DOHH2 (cell line): ENCODE results near the gene TRAF1.

Experiments
- H3F3A ChIP-seq: fragments of 200-600 bp; sonication (generic), shearing (Covaris generic); 2 replicates; pipeline ENCODE4 v1.6.0; 2016; ENCODE audit warnings: antibody characterized with exemption, mild to moderate bottlenecking; ENCODE audit not compliant: control insufficient read depth, insufficient read depth
- H3K27ac ChIP-seq: fragments of 200-600 bp; sonication (generic); 2 replicates; pipeline ENCODE4 v1.5.1; 2014; ENCODE audit warnings: low read depth, mild to moderate bottlenecking, low read length, moderate library complexity
- H3K27me3 ChIP-seq: fragments of 200-600 bp; sonication (generic); 2 replicates; pipeline ENCODE4 v1.6.1; 2014; ENCODE audit warnings: mild to moderate bottlenecking, low read length, mixed read lengths; ENCODE audit not compliant: control insufficient read depth
- H3K36me3 ChIP-seq: fragments of 200-600 bp; sonication (generic); 2 replicates; pipeline ENCODE4 v1.6.1; 2014; ENCODE audit warnings: mild to moderate bottlenecking, low read length, moderate library complexity, mixed read lengths; ENCODE audit not compliant: control insufficient read depth
- H3K4me1 ChIP-seq: fragments of 200-600 bp; sonication (generic); 2 replicates; pipeline ENCODE4 v1.6.1; 2014; ENCODE audit warnings: mild to moderate bottlenecking, low read length, mixed read lengths; ENCODE audit not compliant: control insufficient read depth
- H3K4me2 ChIP-seq: fragments of 200-600 bp; sonication (generic); 2 replicates; pipeline ENCODE4 v1.6.0; 2014; ENCODE audit warnings: mild to moderate bottlenecking, low read length, moderate library complexity
- H3K4me3 ChIP-seq: fragments of 200-600 bp; sonication (generic); 2 replicates; pipeline ENCODE4 v1.5.1; 2014; ENCODE audit warnings: mild to moderate bottlenecking, low read length, mixed read lengths
- H3K79me2 ChIP-seq: fragments of 200-600 bp; sonication (generic); 2 replicates; pipeline ENCODE4 v1.6.1; 2014; ENCODE audit warnings: mild to moderate bottlenecking, low read length, mixed read lengths; ENCODE audit not compliant: control insufficient read depth
- H3K9me2 ChIP-seq: fragments of 200-600 bp; sonication (generic); replicated peaks from 2 replicates; pipeline ENCODE4 v1.6.1; 2014; ENCODE audit warnings: mild to moderate bottlenecking, low read length, mixed read lengths; ENCODE audit not compliant: control insufficient read depth
- H3K9me3 ChIP-seq: fragments of 200-600 bp; sonication (generic); 2 replicates; pipeline ENCODE4 v1.6.1; 2014; ENCODE audit warnings: antibody characterized with exemption, low read length, mixed read lengths; ENCODE audit not compliant: control insufficient read depth, insufficient read depth
- H4K20me1 ChIP-seq: fragments of 200-600 bp; sonication (generic); 2 replicates; pipeline ENCODE4 v1.6.0; 2014; ENCODE audit warnings: low read depth, mild to moderate bottlenecking, antibody characterized with exemption, low read length, moderate library complexity; ENCODE audit not compliant: control insufficient read depth, insufficient read depth
- CTCF ChIP-seq: fragments of 200-600 bp; sonication (generic); IDR thresholded peaks from one replicate; pipeline ENCODE4 v1.5.1; 2014; ENCODE audit warnings: antibody characterized with exemption, mild to moderate bottlenecking, low read depth, low read length; ENCODE audit not compliant: poor library complexity, severe bottlenecking
- EZH2phosphoT487 ChIP-seq: fragments of 200-600 bp; sonication (generic); IDR thresholded peaks from 2 replicates; pipeline ENCODE4 v1.6.1; 2017; ENCODE audit warnings: borderline replicate concordance, mild to moderate bottlenecking, antibody characterized with exemption, low read length, moderate library complexity, mixed read lengths

Gene TRAF1

GRCh38 chr9:120926397-120926928 lies at the start of gene TRAF1:
TRAF1 (minus strand) TSS chr9:120926796; CDS start chr9:120926075, 721 bp downstream.
- Histone ChIP-seq H3K27ac (peak within 1 kb of the TSS; percentile 82), H3K4me3 (peak within 1 kb of the TSS; percentile 88), H3K79me2 (peaks cover 13% of the 10 kb centered on the region), H3K9me2 (no peaks in the 10 kb centered on the region), H3K4me1 (peaks cover 97% of the 10 kb centered on the region), H3K9me3 (no peaks in the 10 kb centered on the region), H3K27me3 (no peaks in the 10 kb centered on the region), H3K4me2 (peak within 1 kb of the TSS; percentile 95), H3F3A (peaks cover 26% of the 10 kb centered on the region), H3K36me3 (peaks cover 15% of the 10 kb centered on the region; the same call in 1 of the 2 replicates), H4K20me1 (no peaks in the 10 kb centered on the region)
- TF ChIP-seq EZH2phosphoT487 (no peak), CTCF (no peak)

DNA sequence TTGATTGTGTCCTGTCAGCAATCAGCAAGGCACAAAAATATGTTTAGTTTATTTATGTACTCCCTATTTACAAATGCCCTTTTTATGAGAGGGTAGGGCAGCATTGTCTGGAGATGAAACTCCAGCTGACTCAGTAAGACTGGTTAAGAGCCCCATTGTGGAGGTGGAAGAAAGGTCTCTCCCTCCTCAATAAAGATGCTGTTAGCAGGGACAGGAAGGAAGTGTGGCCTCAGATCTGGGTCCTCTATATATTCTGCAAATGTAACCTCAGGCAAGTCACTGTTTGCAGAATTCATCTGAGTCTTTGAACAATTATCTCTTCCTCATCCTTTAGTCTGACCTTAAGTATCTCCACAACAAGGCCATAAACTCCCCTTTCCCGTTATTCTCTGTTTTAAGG lies 48.3 kb upstream of the TRAF1 start:
- H3K4me1 ChIP-seq, result peaks cover 12% of the 10 kb centered on the region
- peak overlapping the region; percentile 4; the same call in 1 of the 2 replicates for H3K4me2 ChIP-seq
- no peak overlapping the region for H3K4me3 ChIP-seq
- H3K79me2 ChIP-seq, result no peaks in the 10 kb centered on the region
- H4K20me1 ChIP-seq, result no peaks in the 10 kb centered on the region
- TF ChIP-seq EZH2phosphoT487 (no peak), CTCF (no peak)
- H3K27ac ChIP-seq, result no peak overlapping the region
- no peaks in the 10 kb centered on the region for H3F3A ChIP-seq
- no peaks in the 10 kb centered on the region for H3K9me3 ChIP-seq
- no peaks in the 10 kb centered on the region for H3K36me3 ChIP-seq
- H3K9me2 ChIP-seq, result no peaks in the 10 kb centered on the region
- H3K27me3 ChIP-seq, result no peaks in the 10 kb centered on the region

DNA sequence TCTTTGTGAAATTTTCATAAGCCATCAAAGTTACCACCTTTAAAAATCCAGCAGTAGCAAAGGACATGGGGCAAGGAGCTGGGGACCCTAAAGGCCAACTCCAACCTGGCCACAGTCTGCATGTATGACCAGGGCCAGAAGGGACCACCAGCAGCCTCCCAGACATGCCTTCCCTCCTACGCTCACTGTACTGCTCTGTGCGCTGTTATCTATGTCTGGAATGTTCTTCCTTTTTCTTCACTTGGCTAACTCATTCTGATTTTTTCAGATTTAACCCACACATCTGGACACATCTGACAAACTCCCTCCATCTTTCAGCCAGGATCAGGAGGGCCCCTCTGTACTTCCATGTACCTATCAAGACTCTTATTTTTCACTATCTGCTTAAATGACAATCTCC lies 47.6 kb upstream of the TRAF1 start:
- no peak for TF ChIP-seq EZH2phosphoT487
- no peak for TF ChIP-seq CTCF
- H3K4me3 ChIP-seq, result no peak overlapping the region
- peaks cover 12% of the 10 kb centered on the region for H3K4me1 ChIP-seq
- no peaks in the 10 kb centered on the region for H3K9me3 ChIP-seq
- H4K20me1 ChIP-seq, result no peaks in the 10 kb centered on the region
- H3K79me2 ChIP-seq, result no peaks in the 10 kb centered on the region
- H3F3A ChIP-seq, result no peaks in the 10 kb centered on the region
- no peaks in the 10 kb centered on the region for H3K9me2 ChIP-seq
- H3K36me3 ChIP-seq, result no peaks in the 10 kb centered on the region
- no peak overlapping the region for H3K4me2 ChIP-seq
- H3K27me3 ChIP-seq, result no peaks in the 10 kb centered on the region
- no peak overlapping the region for H3K27ac ChIP-seq
